Prostate gland (tissue), 2 donors: ENCODE measurements around the gene UGGT1. TPM values are rescaled to one million over a fixed set of nuclear protein-coding genes. Genes with fewer than 3 reads are reported as not detected.

Source experiments
- DNase-seq: peaks from one replicate; pipeline ENCODE4 v3.0.0-alpha.2; 2019; ENCODE audit warnings: low spot score
- H3K27ac ChIP-seq, 2 donors: fragments of 200-600 bp; sonication (generic); 2 replicates each; pipeline ENCODE4 v1.5.1; 2017 to 2019
- H3K27me3 ChIP-seq: fragments of 200-600 bp; sonication (generic); replicated peaks from 2 replicates; pipeline ENCODE4 v1.5.1; 2019; ENCODE audit not compliant: insufficient read depth
- H3K36me3 ChIP-seq, 2 donors: fragments of 200-600 bp; sonication (generic); 1 replicate in 1 of 2; 2 replicates in 1 of 2; pipeline versions ENCODE4 v1.5.1 to v1.8.1; 2017 to 2019
- H3K4me1 ChIP-seq: fragments of 200-600 bp; sonication (generic); replicated peaks from 2 replicates; pipeline ENCODE4 v1.5.1; 2019
- H3K4me3 ChIP-seq, 2 donors: fragments of 200-600 bp; sonication (generic); 2 replicates each; pipeline ENCODE4 v1.5.1; 2017 to 2019
- H3K9me3 ChIP-seq: fragments of 200-600 bp; sonication (generic); 2 replicates; pipeline ENCODE4 v1.5.1; 2017
- POLR2A ChIP-seq: fragments of 450-650 bp; IDR thresholded peaks from one replicate; pipeline ENCODE4 v1.6.1; 2016; ENCODE audit warnings: antibody characterized with exemption, mild to moderate bottlenecking
- POLR2AphosphoS5 ChIP-seq: sonication (generic); formaldehyde crosslinking; IDR thresholded peaks from one replicate; pipeline ENCODE4 v1.6.1; 2017; ENCODE audit warnings: antibody characterized with exemption
- WGBS: methylation state at CpG from one replicate; pipeline ENCODE4 v1.1.5; 2018; 5-methylcytosine and 5-hydroxymethylcytosine counted together
- intact Hi-C: fragments of 100-400 bp; cut with DNase I; formaldehyde crosslinking; loops from one replicate; pipeline ENCODE4 v1.14.2; 2022
- total RNA-seq, 2 donors: library from RNA; depleted of rRNA; stranded (reverse); fragments of >200 nt; gene quantifications; one replicate each; pipeline ENCODE4 v1.1.0, GENCODE V29; 2016
- TF ChIP-seq, protein P1 (sequence below), 4 experiments: fragments of 200-600 bp in 2 of 4; fragments of 450-650 bp in 2 of 4; sonication (generic) in 2 of 4; IDR thresholded peaks; 1 replicate in 3 of 4; 2 replicates in 1 of 4; pipeline ENCODE4 v1.5.1; 2016 to 2019; ENCODE audit warnings: antibody characterized with exemption in 4 of 4, mild to moderate bottlenecking in 2 of 4, moderate library complexity in 2 of 4

Gene UGGT1
- total RNA-seq, 2 donors from 2014 or later = 34.7 to 45.2 TPM

DNA sequence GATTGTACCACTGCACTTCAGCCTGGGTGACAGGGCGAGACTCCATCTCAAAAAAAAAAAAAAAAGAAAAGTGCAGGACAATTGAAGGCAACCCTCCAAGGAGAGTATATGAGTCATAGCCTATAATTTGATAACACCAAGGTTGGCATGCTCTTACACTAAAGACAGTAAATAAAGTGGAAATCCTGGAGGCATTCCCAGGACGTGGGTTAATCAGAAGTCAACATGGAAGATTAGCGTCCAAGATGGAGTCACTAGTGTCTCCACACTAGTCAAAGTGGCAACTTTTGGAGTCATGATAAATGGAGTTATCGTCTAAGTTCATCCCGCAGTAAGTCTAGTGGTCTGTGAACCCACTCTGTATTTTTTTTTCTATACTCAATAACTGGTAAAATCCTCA is 21.2 kb upstream of the UGGT1 start:
- no peaks in the 10 kb centered on the region for H3K4me1 ChIP-seq
- 51% methylated on average over 5 of the region's 5 CpGs for WGBS
- intact Hi-C loops = no loop called here
- no peaks in the 10 kb centered on the region for H3K27me3 ChIP-seq
- H3K4me3 ChIP-seq = no peak overlapping the region
- DNase-seq = peak; percentile 18
- no peak overlapping the region for H3K27ac ChIP-seq
- H3K36me3 ChIP-seq = no peaks in the 10 kb centered on the region
- TF ChIP-seq POLR2AphosphoS5 = peak; percentile 58
- TF ChIP-seq, protein P1, sequence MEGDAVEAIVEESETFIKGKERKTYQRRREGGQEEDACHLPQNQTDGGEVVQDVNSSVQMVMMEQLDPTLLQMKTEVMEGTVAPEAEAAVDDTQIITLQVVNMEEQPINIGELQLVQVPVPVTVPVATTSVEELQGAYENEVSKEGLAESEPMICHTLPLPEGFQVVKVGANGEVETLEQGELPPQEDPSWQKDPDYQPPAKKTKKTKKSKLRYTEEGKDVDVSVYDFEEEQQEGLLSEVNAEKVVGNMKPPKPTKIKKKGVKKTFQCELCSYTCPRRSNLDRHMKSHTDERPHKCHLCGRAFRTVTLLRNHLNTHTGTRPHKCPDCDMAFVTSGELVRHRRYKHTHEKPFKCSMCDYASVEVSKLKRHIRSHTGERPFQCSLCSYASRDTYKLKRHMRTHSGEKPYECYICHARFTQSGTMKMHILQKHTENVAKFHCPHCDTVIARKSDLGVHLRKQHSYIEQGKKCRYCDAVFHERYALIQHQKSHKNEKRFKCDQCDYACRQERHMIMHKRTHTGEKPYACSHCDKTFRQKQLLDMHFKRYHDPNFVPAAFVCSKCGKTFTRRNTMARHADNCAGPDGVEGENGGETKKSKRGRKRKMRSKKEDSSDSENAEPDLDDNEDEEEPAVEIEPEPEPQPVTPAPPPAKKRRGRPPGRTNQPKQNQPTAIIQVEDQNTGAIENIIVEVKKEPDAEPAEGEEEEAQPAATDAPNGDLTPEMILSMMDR (IDR thresholded peaks at IDR 0.05) = no peak
- TF ChIP-seq POLR2A = no peak
- no peaks in the 10 kb centered on the region for H3K9me3 ChIP-seq

DNA sequence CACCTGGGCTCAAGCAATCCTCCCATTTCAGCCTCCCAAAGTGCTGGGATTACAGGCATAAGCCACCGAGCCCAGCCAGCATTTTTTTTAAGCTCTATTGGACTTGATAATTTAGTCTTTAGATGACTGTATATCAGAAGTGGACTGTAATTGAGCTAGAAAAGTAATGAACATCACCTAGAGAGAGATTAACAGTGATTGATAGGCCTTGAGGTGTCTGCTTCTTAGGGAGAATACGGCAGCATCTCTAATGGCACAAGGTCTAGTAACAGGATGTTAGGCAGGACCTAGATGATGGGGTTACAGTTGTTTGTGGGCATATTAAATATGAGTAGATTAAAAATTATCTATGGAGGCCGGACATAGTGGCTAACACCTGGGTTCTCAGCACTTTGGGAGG is 17.7 kb upstream of the UGGT1 start:
- H3K27me3 ChIP-seq = no peaks in the 10 kb centered on the region
- H3K36me3 ChIP-seq = no peaks in the 10 kb centered on the region
- intact Hi-C loops = no loop called here
- H3K4me3 ChIP-seq = no peak overlapping the region
- no peaks in the 10 kb centered on the region for H3K4me1 ChIP-seq
- no peak overlapping the region for H3K27ac ChIP-seq
- H3K9me3 ChIP-seq = no peaks in the 10 kb centered on the region
- WGBS = 82% methylated on average over 3 of the region's 3 CpGs
- TF ChIP-seq POLR2A (no peak), POLR2AphosphoS5 (no peak)
- TF ChIP-seq, protein P1 (IDR thresholded peaks at IDR 0.05) = no peak
- no peak for DNase-seq

DNA sequence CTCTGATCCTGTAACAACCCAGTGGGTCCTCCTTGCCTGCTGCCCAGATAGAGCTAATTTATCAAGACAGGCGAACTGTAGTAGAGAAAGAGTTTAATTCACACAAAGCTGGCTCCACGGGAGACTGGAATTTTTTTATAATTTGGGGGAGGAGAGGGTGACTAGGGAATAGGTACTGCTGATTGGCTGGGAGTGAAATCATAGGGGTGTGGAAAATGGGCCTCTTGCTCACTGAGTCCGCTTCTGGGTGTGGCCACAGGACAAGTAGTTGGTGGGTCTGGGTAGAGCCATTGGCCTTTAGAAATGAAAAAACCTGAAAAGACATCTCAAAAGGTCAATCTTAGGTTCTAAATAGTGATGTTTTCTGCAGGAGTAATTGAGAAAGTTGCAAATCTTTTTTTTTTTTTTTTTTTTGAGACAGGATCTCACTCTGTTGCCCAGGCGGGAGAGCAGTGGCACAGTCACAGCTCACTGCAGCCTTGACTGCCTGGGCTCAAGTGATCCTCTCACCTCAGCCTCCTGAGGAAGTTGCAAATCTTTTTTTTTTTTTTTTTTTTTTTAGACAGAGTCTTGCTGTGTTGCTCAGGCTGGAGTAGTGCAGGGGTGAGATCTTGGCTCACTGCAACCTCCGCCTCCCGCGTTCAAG is 14.4 kb upstream of the UGGT1 start:
- H3K27me3 ChIP-seq = no peaks in the 10 kb centered on the region
- no peak overlapping the region for H3K27ac ChIP-seq
- no peak for DNase-seq
- no peaks in the 10 kb centered on the region for H3K4me1 ChIP-seq
- TF ChIP-seq POLR2A = no peak
- no peak for TF ChIP-seq POLR2AphosphoS5
- TF ChIP-seq, protein P1 (IDR thresholded peaks at IDR 0.05) = no peak
- intact Hi-C loops = no loop called here
- 84% methylated on average over 7 of the region's 7 CpGs for WGBS
- H3K4me3 ChIP-seq = no peak overlapping the region
- no peaks in the 10 kb centered on the region for H3K9me3 ChIP-seq
- no peaks in the 10 kb centered on the region for H3K36me3 ChIP-seq

DNA sequence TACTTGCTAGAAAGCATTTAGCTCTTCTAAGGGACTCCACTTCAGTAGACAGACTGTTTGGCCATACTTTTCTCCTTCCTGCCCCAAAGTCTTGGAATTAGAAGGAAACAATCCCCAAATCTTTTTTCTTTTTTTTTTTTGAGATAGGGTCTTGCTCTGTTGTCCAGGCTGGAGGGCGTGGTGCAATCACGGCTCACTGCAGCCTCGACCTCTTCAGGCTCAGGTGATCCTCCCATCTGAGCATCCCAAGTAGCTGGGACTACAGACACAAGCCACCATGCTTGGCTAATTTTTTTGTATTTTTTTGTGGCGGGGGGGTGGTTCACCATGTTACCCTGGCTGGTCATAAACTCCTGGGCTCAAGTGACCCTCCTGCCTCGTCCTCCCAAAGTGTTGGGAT is 6.2 kb upstream of the UGGT1 start:
- TF ChIP-seq, protein P1 (IDR thresholded peaks at IDR 0.05) = no peak
- no peak for TF ChIP-seq POLR2AphosphoS5
- TF ChIP-seq POLR2A = no peak

DNA sequence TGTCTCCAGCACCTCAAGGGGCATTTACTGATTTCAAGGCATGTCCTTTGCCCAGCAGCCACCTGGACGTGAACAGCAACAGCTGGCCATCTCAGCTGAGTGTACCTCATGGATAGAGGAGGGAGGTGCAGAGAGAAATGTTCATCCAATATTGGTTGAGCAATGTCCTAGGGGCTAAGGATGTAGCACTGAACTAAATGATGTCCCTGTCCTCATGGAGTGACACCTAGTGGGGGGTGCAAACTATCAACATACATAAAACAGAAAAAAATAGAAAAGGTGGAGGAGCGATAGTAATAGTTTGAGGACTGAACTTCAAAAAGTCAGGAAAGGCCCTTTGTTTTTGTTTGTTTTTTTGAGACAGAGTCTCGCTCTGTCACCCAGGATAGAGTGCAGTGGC is 4.8 kb upstream of the UGGT1 start:
- no peak overlapping the region for H3K27ac ChIP-seq
- H3K4me1 ChIP-seq = no peaks in the 10 kb centered on the region
- no peak for DNase-seq
- intact Hi-C loops = no loop called here
- TF ChIP-seq POLR2AphosphoS5 (no peak), POLR2A (no peak)
- TF ChIP-seq, protein P1 (IDR thresholded peaks at IDR 0.05) = no peak
- no peaks in the 10 kb centered on the region for H3K9me3 ChIP-seq
- no peaks in the 10 kb centered on the region for H3K36me3 ChIP-seq
- no peak overlapping the region for H3K4me3 ChIP-seq
- WGBS = 80% methylated on average over 3 of the region's 3 CpGs
- H3K27me3 ChIP-seq = no peaks in the 10 kb centered on the region

More for the DNA sequence above, 6.2 kb upstream of the UGGT1 start:
- Histone ChIP-seq H3K27ac (no peak overlapping the region), H3K4me3 (no peak overlapping the region), H3K27me3 (no peaks in the 10 kb centered on the region), H3K36me3 (no peaks in the 10 kb centered on the region), H3K4me1 (no peaks in the 10 kb centered on the region), H3K9me3 (no peaks in the 10 kb centered on the region)
- DNase-seq = no peak
- intact Hi-C loops = no loop called here
- 77% methylated on average over 5 of the region's 5 CpGs for WGBS
